Stimulated activated CD4-positive, alpha-beta T cell treated with anti-CD3 and anti-CD28 coated beads, TNF-alpha, amount 100 ng/mL, for 1 hour (primary cell): ENCODE measurements around the gene DOK5.
"Not testable (repeated sequence)": the region's sequence is repeated elsewhere in the genome, so short reads cannot be mapped to it uniquely, and the experiment has no call there.

Experiments used
- DNase-seq, 3 donors: peaks; one replicate each; pipeline ENCODE4 v3.0.0-alpha.2; 2020; ENCODE audit warnings: low read depth in 3 of 3, low spot score in 1 of 3

Gene DOK5

GRCh38 chr20:54475334-54476168 is at the start of gene DOK5:
Gene DOK5, plus strand, starts transcription at chr20:54475593. Its CDS starts 354 bp downstream, at chr20:54475947.
- DNase-seq = no peak

DNA sequence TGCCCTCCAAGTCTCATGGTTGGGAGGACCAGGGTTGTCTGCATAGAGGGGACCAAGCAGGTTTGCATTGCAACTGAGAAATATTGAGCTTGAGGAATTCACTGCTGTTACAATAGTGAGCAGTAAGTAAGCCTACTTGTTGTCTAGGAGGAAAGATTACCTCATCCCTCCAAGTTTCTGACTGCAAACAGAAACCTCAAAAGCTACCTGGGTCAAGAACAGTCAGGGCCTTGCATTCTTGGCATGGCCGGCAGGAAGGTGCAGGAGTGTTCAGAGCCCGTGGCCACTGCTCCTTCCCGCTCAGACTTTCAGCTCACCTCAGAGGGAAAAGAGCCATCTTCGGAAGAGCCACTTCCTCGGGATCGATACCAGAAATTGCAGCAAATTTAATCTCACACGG is 46.0 kb upstream of the DOK5 start:
- DNase-seq = no peak

GRCh38 chr20:54431156-54431944 is 44.0 kb upstream of the DOK5 start:
- no peak for DNase-seq

GRCh38 chr20:54432966-54433365 is 42.4 kb upstream of the DOK5 start:
- no peak for DNase-seq

DNA sequence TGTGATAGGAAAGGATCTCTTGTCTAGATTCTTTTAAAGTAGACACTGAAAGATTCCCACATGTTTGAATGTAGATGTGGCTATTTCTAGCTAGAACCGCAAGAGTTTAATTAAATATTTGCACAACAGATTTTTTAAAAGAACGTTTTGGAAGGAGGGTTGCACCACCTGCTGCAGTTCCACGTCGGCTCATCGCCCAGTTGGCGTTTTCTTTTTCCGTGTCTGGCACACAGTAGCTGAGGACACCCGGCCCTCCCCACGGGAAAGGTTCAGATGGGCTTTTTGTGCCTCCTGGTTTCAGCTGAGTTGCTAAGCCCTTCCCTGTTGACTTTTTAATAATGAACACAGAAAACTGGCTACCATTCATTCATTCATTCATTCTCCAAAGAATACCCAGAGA is 41.8 kb upstream of the DOK5 start:
- no peak for DNase-seq

- no peak for DNase-seq
Measured at GRCh38 chr20:54434196-54434595, 41.2 kb upstream of the DOK5 start.

DNA sequence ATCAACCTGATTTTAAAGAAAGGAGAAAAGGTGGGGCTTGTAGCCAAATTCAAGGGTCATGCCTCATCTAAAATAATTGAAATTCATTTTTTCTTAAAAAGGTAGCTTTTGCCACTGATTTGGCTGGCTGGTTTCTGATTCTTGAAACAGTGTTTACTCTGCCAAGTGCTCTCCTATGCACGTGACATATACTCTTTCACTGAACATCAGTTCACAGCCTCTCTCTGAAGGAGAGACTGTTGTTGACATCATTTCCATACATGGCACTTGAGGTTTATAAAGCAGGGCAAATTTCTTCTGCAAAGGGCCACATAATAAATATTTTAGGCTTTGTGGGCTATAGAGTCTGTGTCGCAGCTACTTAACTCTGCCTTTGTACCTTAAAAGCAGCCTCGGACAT is 40.4 kb upstream of the DOK5 start:
- no peak for DNase-seq

DNA sequence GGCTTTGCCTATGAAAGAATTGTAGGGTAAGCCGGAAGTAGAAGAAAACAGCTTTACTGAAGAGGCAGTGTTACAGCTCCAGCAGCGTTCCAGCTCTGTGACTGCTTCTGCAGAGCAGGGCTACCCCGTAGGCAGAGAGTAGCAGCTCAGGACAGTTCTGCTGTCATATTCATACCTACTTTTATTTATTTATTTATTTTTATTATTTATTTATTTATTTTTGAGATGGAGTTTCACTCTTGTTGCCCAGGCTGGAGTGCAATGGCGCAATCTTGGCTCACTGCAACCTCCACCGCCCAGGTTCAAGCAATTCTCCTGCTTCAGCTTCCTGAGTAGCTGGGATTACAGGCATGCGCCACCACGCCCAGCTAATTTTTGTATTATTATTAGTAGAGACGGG is 39.0 kb upstream of the DOK5 start:
- not testable (repeated sequence) for DNase-seq

- DNase-seq = no peak
Measured at GRCh38 chr20:54438166-54438565, 37.2 kb upstream of the DOK5 start.

DNA sequence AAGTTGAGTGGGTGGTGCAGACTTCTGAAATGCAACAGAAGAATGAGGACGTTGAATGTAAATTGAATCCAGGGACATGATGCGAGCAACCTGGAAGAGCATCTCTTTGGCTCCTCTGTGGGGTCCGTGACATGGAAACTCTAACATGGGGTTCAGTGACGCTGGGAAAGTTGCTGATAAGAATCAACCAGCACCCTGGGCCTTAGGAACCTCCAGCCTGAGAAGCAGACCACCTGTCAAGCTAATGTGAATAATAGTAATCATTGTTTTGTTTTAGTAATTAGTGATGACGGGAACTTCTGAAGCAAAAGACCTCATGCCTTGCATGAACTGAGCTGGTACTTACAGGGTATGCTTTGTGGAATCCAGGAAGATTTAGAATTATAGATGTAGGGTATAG is 25.2 kb upstream of the DOK5 start:
- DNase-seq = no peak

GRCh38 chr20:54451171-54451570 is 24.2 kb upstream of the DOK5 start:
- DNase-seq = no peak

GRCh38 chr20:54452277-54452676 is 23.1 kb upstream of the DOK5 start:
- DNase-seq = no peak

DNA sequence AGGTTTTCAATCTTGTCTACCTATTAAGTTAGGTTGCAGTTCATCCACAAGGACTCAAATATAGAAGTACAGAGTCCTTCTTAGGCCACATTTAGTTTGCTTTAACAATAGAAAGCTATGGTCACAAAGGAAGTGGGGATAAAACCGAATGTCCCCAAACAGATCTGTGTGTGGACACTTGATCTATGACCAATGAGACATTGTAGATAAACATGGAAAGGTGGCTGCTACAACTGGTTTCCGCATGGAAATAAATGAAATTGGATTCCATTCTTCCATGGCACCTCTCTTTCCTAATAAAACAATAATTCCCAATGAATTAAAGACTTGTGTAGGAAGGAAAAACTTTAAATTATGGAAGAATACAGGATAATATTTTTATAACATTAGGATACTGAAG is 20.4 kb upstream of the DOK5 start:
- no peak for DNase-seq

- no peak for DNase-seq
Measured at GRCh38 chr20:54456423-54456822, 19.0 kb upstream of the DOK5 start.

DNA sequence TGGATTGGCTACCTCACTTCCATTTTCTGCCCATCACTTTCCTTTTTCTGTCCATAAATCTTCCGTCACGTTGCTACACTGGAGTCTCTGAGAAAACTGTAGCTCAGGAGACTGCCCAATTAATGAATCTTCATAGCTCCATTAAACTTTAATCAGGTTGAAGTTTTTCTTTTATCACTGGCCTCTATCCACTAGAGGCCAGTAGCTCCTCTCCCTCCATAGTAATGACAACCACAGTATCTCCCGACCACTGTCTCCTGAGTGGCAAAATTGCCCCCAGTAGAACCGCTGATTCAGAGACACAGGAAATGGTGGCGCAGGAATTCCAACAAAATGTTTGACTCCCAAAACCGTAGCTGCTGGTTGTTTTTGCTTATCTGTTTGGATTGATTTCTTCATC is 18.4 kb upstream of the DOK5 start:
- DNase-seq = no peak

DNA sequence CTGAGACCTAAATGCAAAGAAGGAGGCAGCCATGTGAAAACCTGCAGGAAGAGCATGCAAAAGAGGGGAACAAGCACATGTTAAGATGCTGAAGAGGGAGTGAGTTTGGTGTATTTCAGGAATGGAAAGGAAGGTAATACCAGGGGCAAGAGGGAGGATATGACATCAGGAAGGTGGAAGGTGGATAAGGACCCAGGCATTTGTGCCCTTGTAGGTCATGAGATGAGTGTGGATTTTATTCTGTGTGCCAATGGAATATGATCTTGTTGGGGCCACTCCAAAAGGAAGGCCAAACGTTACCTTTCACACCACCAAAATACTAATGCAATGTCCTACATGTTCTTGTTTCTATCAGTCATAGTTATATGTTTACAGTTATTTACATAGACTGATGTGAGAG is 17.2 kb upstream of the DOK5 start:
- no peak for DNase-seq

- DNase-seq = no peak
Measured at GRCh38 chr20:54459279-54459678, 16.1 kb upstream of the DOK5 start.

- no peak for DNase-seq
Measured at GRCh38 chr20:54464003-54464402, 11.4 kb upstream of the DOK5 start.

DNA sequence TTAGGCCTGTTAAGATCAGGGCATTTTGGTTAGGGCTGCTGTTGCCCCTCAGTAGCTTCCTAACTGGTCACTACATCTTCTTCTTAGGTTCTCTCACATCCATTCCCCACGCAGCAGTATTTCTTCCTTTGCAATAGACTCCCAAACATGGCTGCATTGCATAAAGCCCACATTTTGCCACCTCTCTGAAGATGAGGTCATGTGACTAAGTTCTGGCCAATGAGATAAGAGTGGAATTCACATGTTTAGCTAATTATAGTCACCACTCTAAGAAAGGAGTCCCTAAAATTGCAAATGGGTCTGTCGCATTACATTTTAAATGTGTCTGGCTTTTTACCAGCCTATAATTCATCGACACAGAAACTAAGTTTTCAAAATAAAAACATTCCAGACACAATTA is 9.3 kb upstream of the DOK5 start:
- no peak for DNase-seq

- no peak for DNase-seq
Measured at GRCh38 chr20:54467622-54468021, 7.8 kb upstream of the DOK5 start.

GRCh38 chr20:54468082-54468481 is 7.3 kb upstream of the DOK5 start:
- DNase-seq = no peak

DNA sequence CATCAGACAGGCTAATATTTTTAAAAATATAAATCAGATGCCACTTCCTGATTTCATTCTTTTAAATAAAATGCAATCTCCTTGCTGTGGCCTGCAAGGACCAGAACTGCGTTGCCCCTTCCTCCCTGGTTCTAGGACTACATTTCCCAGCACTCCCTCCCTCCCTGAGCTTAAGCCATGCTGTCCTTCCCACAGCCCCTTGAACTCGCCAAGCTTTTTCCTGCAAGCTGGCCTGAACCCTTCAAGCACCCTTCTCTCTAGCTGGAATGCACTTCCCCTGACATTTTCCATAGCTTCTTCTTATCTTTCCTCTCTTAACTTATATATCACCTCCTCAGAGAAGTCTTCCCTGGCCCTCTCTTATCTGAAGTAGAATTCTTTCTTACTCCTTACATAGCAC is 6.1 kb upstream of the DOK5 start:
- no peak for DNase-seq

DNA sequence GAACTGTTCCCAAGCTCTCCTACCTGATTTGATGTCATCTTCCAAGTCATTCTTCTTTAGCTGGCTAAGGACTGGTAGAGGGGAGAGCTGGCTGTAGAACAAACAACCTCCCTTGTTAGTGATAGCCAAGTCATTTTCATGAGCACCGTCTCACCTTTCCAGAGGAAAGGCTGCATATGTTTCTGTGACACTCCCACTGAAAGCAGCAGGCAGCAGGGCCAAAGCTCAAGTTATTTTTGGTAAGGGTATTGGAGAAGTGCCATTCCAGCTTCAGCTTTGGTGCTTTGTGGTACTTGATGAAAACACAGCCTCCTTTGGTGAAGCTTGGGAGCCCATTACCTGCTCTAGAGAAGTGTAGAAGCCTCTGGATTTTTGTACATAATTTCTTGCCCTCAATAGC is 5.4 kb upstream of the DOK5 start:
- no peak for DNase-seq
